Endothelial cell of umbilical vein (primary cell): ENCODE results near the gene CFAP65. TPM values are rescaled to one million over a fixed set of nuclear protein-coding genes. Genes with fewer than 3 reads are reported as not detected.

Source experiments
- BruUV-seq: library from RNA; stranded (reverse); fragments of 400-500 nt; replicated peaks from 2 replicates; lab custom pipeline; 2021; lab: Mats Ljungman, UMichigan
- CTCF ChIA-PET: fragments of 300-600, 350-600 bp; sonication (Branson Sonifier 250); formaldehyde crosslinking; loops from one replicate; lab custom pipeline; 2021; ENCODE audit warnings: antibody characterized with exemption, inconsistent platforms; lab: Charles Lee
- POLR2A ChIA-PET: fragments of 300-600, 350-600 bp; sonication (Branson Sonifier 250); formaldehyde crosslinking; loops from one replicate; lab custom pipeline; 2021; ENCODE audit warnings: antibody characterized with exemption, inconsistent platforms; lab: Charles Lee
- DNase-seq: peaks from one replicate; pipeline ENCODE4 v3.0.0-alpha.2; 2011; ENCODE audit warnings: low read depth, low spot score
- FAIRE-seq: peaks from 2 replicates; lab custom pipeline; 2011; peaks lifted over from hg19 to GRCh38; lab: Jason Lieb, UNC
- H2AFZ ChIP-seq: 2 replicates; pipeline ENCODE4 v1.6.0; 2012; ENCODE audit warnings: low read depth, low read length, control low read depth, inconsistent platforms
- H3K27ac ChIP-seq: 2 replicates; pipeline ENCODE4 v1.5.1; 2011; ENCODE audit warnings: low read depth, mild to moderate bottlenecking, control low read depth, low read length, moderate library complexity; ENCODE audit not compliant: insufficient read depth
- H3K27me3 ChIP-seq, 2 experiments: 2 replicates each; pipeline versions ENCODE4 v1.6.0 to v1.6.1; 2011; ENCODE audit warnings: low read length in 2 of 2, mixed read lengths in 1 of 2; ENCODE audit not compliant: control insufficient read depth in 2 of 2, insufficient read depth in 2 of 2
- H3K36me3 ChIP-seq, 2 experiments: 2 replicates in 1 of 2; 3 replicates in 1 of 2; pipeline ENCODE4 v1.5.1; 2011; ENCODE audit warnings: low read length in 2 of 2, mild to moderate bottlenecking in 1 of 2, moderate library complexity in 1 of 2; ENCODE audit not compliant: control insufficient read depth in 2 of 2, insufficient read depth in 2 of 2; ENCODE audit errors: extremely low read depth in 1 of 2
- H3K4me1 ChIP-seq: 3 replicates; pipeline ENCODE4 v1.5.1; 2011; ENCODE audit warnings: mild to moderate bottlenecking, low read length; ENCODE audit not compliant: control insufficient read depth, insufficient read depth; ENCODE audit errors: extremely low read depth
- H3K4me2 ChIP-seq: 2 replicates; pipeline ENCODE4 v1.6.1; 2011; ENCODE audit warnings: low read length, control low read depth, mixed read lengths; ENCODE audit not compliant: insufficient read depth
- H3K4me3 ChIP-seq, 3 experiments: fragments of 200-600 bp in 1 of 3; sonication (generic), shearing (Covaris generic) in 1 of 3; replicated peaks in 1 of 3; 2 replicates each; pipeline ENCODE4 v1.5.1; 2011 to 2016; ENCODE audit warnings: control low read depth in 3 of 3, low read length in 3 of 3, mild to moderate bottlenecking in 2 of 3, inconsistent platforms in 1 of 3, low read depth in 1 of 3, moderate library complexity in 1 of 3; ENCODE audit not compliant: insufficient read depth in 1 of 3
- H3K79me2 ChIP-seq: 2 replicates; pipeline ENCODE4 v1.6.0; 2012; ENCODE audit warnings: low read length, inconsistent platforms; ENCODE audit not compliant: control insufficient read depth, insufficient read depth
- H3K9ac ChIP-seq: replicated peaks from 2 replicates; pipeline ENCODE3; 2011; ENCODE audit warnings: low read length, control low read depth; ENCODE audit not compliant: insufficient read depth; ENCODE audit errors: extremely low read depth
- H3K9me1 ChIP-seq: replicated peaks from 3 replicates; pipeline ENCODE4 v1.6.0; 2011; ENCODE audit warnings: mild to moderate bottlenecking, low read length; ENCODE audit not compliant: control insufficient read depth, insufficient read depth; ENCODE audit errors: extremely low read depth
- H3K9me3 ChIP-seq: replicated peaks from 2 replicates; pipeline ENCODE4 v1.5.1; 2012; ENCODE audit warnings: low read length, inconsistent platforms; ENCODE audit not compliant: control insufficient read depth, insufficient read depth
- H4K20me1 ChIP-seq: replicated peaks from 2 replicates; pipeline ENCODE3; 2011; ENCODE audit warnings: mild to moderate bottlenecking, low read length; ENCODE audit not compliant: control insufficient read depth, insufficient read depth; ENCODE audit errors: extremely low read depth
- CTCF ChIP-seq, 2 donors: IDR thresholded peaks; 1 replicate in 1 of 2; 2 replicates in 1 of 2; pipeline ENCODE4 v1.5.1; 2011; ENCODE audit warnings: low read length in 2 of 2, mild to moderate bottlenecking in 2 of 2, moderate library complexity in 2 of 2, control low read depth in 1 of 2, inconsistent platforms in 1 of 2, low read depth in 1 of 2; ENCODE audit not compliant: insufficient read depth in 1 of 2; ENCODE audit errors: extremely low read depth in 1 of 2
- EZH2 ChIP-seq: IDR thresholded peaks from 2 replicates; pipeline ENCODE4 v1.6.1; 2012; ENCODE audit warnings: borderline replicate concordance, low read depth, mild to moderate bottlenecking, moderate library complexity, low read length, inconsistent platforms; ENCODE audit not compliant: severe bottlenecking
- FOS ChIP-seq: IDR thresholded peaks from 2 replicates; pipeline ENCODE4 v1.6.1; 2011; ENCODE audit warnings: mild to moderate bottlenecking, low read length, moderate library complexity, borderline replicate concordance; ENCODE audit not compliant: insufficient read depth
- GATA2 ChIP-seq: IDR thresholded peaks from 2 replicates; pipeline ENCODE4 v1.7.0; 2011; ENCODE audit warnings: low read depth, mild to moderate bottlenecking, moderate library complexity, mixed read lengths, low read length; ENCODE audit not compliant: insufficient read length, insufficient read depth
- JUN ChIP-seq: IDR thresholded peaks from 2 replicates; pipeline ENCODE4 v1.6.1; 2011; ENCODE audit warnings: borderline replicate concordance, low read depth; ENCODE audit not compliant: insufficient read length, insufficient read depth
- dilution Hi-C: fragments of 300-500 bp; cut with MboI; formaldehyde crosslinking; loops from one replicate; pipeline ENCODE4 v1.15.0; 2019; ENCODE audit warnings: low sequenced_read_pairs; ENCODE audit not compliant: extremely low pct_ligation_motif_present
- intact Hi-C: fragments of 100-400 bp; cut with micrococcal nuclease; formaldehyde crosslinking; loops from one replicate; pipeline ENCODE4 v1.10.0; 2022
- polyA plus RNA-seq, 4 experiments: library from polyadenylated mRNA; depleted of rRNA in 3 of 4; stranded (reverse) in 3 of 4; unstranded in 1 of 4; fragments of >200 nt; gene quantifications; 2 replicates each; pipeline versions ENCODE4 v1.2.1 to v1.2.3, GENCODE V29; 2011 to 2012; ENCODE audit warnings: missing spikeins in 1 of 4
- total RNA-seq: library from RNA; stranded (reverse); gene quantifications from 2 replicates; pipeline ENCODE4 v1.2.3, GENCODE V29; 2021

CFAP65 gene
- total and polyA plus RNA-seq, 2 donors (not counting 3 experiments of a cell fraction or from before 2014, with no cell fraction given): 0.03 TPM; not detected in 1

- Histone ChIP-seq H3K4me2 (no peak overlapping the region), H3K27ac (no peak overlapping the region), H4K20me1 (no peaks in the 10 kb centered on the region), H3K9ac (no peak overlapping the region), H3K36me3 (no peaks in the 10 kb centered on the region), H2AFZ (no peak overlapping the region), H3K79me2 (no peaks in the 10 kb centered on the region), H3K4me1 (no peaks in the 10 kb centered on the region), H3K9me3 (no peaks in the 10 kb centered on the region), H3K4me3 (no peak overlapping the region), H3K27me3 (peaks cover 18 to 22% of the 10 kb centered on the region in 2 experiments), H3K9me1 (no peaks in the 10 kb centered on the region)
- TF ChIP-seq JUN: no peak
- no peak for TF ChIP-seq CTCF (IDR thresholded peaks at IDR 0.05; ENCODE audit: extremely low read depth in 1 of 2, insufficient read depth in 1 of 2, low read depth in 1 of 2, low read length in 2 of 2)
- no peak for TF ChIP-seq EZH2
- no peak for TF ChIP-seq GATA2
- no peak for TF ChIP-seq FOS
- intact Hi-C loops (no loop called here), dilution Hi-C loops (no loop called here)
- FAIRE-seq (no peak), DNase-seq (no peak)
- POLR2A ChIA-PET: no interaction called here
- CTCF ChIA-PET: interaction anchor here (2.1 to 5.6 kb wide), 5 partner anchors 13 to 113 kb away, joined by 5 to 52 read pairs (median 12); no protein-coding TSS in a partner anchor
- no TSS peak for BruUV-seq
These were observed 1.4 kb upstream of the CFAP65 start for GRCh38 chr2:219042750-219043149.
